Measurements from ENCODE around the gene SRSF10. TPM values are rescaled to one million over a fixed set of nuclear protein-coding genes. Genes with fewer than 3 reads are reported as not detected.
A peak's percentile ranks its signal among the peaks of the same experiment; 100 is the strongest.

The SRSF10 gene
- total RNA-seq, 2 experiments from 2014 or later, result 169 to 178 TPM

DNA sequence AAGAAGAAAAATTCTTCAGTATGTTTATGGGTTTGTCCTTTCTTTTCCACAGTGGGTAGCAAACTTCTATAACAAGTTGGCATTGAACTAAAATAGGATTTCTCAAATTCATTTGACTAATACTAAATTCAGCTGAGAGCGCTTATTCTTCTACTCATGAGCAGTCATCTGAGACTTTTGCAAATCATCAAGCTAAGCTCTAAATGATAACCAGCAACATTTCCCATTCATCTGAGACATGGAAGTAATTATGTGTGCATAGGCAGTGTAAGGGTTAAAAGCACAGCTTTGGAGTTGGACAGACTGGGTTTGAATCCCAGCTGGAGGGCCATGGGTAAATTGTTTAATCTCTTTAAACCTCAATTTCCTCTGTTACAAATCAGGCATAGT, 48.6 kb downstream of the SRSF10 start:
- H3K27ac Mint-ChIP-seq, result no peak overlapping the region
- intact Hi-C loops (cut with micrococcal nuclease), result no loop called here
- no peaks in the 10 kb centered on the region for H3K9me3 Mint-ChIP-seq
- H3K36me3 Mint-ChIP-seq (ENCODE audit: low read depth), result no peaks in the 10 kb centered on the region
- no peaks in the 10 kb centered on the region for H3K27me3 Mint-ChIP-seq (ENCODE audit: low read depth)
- CTCF ChIA-PET, result interaction anchor here (1.2 to 1.4 kb wide), 2 partner anchors 121 to 122 kb away, joined by 3 to 4 read pairs; no protein-coding TSS in a partner anchor
- H3K4me3 Mint-ChIP-seq, result no peak overlapping the region
- no peak for DNase-seq
- H3K4me1 Mint-ChIP-seq (ENCODE audit: low read depth), result no peaks in the 10 kb centered on the region

DNA sequence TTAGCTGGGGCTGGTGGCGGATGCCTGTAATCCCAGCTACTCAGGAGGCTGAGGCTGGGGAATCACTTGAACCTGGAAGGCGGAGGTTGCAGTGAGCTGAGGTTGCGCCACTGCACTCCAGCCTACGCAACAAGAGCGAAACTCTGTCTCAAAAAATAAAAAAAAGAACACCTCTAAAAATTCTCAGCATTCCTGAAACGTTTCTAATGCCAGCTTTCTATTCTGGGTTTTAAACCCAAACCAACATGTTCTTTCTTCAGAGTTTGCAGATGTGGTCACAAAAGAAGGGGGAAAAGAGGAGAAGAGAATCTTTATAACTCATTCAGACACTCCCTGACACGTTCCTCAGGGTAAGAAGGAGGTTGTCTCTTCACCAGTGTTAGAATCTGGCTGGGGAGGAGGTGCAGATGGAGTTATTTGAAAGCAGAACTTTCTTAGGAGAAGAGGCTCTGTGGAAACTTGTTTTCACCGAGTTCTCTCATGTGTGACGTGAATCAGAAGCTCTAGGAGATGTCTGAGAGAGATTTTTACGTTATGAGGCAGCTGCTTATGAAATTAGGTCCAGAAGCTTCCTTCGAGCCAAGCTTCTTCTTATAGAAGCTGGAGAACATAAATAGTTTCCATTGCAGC, 49.2 kb downstream of the SRSF10 start:
- no peaks in the 10 kb centered on the region for H3K36me3 Mint-ChIP-seq (ENCODE audit: low read depth)
- no peak for DNase-seq
- no peaks in the 10 kb centered on the region for H3K9me3 Mint-ChIP-seq
- no peak overlapping the region for H3K4me3 Mint-ChIP-seq
- no peaks in the 10 kb centered on the region for H3K4me1 Mint-ChIP-seq (ENCODE audit: low read depth)
- no peak overlapping the region for H3K27ac Mint-ChIP-seq
- CTCF ChIA-PET, result interaction anchor here (1.2 to 1.4 kb wide), 2 partner anchors 120 to 121 kb away, joined by 3 to 4 read pairs; no protein-coding TSS in a partner anchor
- intact Hi-C loops (cut with micrococcal nuclease), result no loop called here
- H3K27me3 Mint-ChIP-seq (ENCODE audit: low read depth), result no peaks in the 10 kb centered on the region

GRCh38 chr1:23930270-23930669, 49.9 kb downstream of the SRSF10 start:
- DNase-seq, result no peak
- H3K27ac Mint-ChIP-seq, result no peak overlapping the region
- H3K9me3 Mint-ChIP-seq, result no peaks in the 10 kb centered on the region
- no peak overlapping the region for H3K4me3 Mint-ChIP-seq
- H3K27me3 Mint-ChIP-seq (ENCODE audit: low read depth), result no peaks in the 10 kb centered on the region
- H3K36me3 Mint-ChIP-seq (ENCODE audit: low read depth), result no peaks in the 10 kb centered on the region
- intact Hi-C loops (cut with micrococcal nuclease), result no loop called here
- no peaks in the 10 kb centered on the region for H3K4me1 Mint-ChIP-seq (ENCODE audit: low read depth)
- CTCF ChIA-PET, result interaction anchor here (1.2 kb wide), 1 partner anchor 121 kb away, joined by 4 read pairs; no protein-coding TSS in a partner anchor

DNA sequence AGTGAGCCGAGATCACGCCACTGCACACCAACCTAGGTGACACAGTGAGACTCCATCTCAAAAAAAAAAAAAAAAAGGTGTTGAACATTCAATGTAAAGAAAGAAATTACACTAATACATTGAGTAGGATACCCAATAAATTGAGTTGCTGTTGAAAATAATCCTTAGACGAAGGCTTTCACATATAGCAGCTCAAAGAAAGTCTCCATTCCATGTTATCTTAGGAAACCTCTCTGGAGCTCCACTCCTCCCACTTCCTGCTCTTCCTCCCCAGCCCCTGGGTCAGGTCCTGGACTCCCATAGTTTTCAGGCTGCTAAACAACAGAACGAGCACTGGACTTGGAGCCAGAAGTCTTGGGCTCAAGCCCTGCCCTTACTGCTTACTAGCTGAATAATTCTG, 51.3 kb downstream of the SRSF10 start:
- DNase-seq, result no peak
- intact Hi-C loops (cut with micrococcal nuclease), result no loop called here
- no peak overlapping the region for H3K27ac Mint-ChIP-seq
- H3K4me1 Mint-ChIP-seq (ENCODE audit: low read depth), result no peaks in the 10 kb centered on the region
- no peaks in the 10 kb centered on the region for H3K27me3 Mint-ChIP-seq (ENCODE audit: low read depth)
- H3K36me3 Mint-ChIP-seq (ENCODE audit: low read depth), result no peaks in the 10 kb centered on the region
- CTCF ChIA-PET, result interaction anchor here (0.6 to 0.8 kb wide), 2 partner anchors 65 to 238 kb away, joined by 3 read pairs; no protein-coding TSS in a partner anchor
- no peaks in the 10 kb centered on the region for H3K9me3 Mint-ChIP-seq
- no peak overlapping the region for H3K4me3 Mint-ChIP-seq

- Mint-ChIP-seq H3K27ac (no peak overlapping the region), H3K36me3 (ENCODE audit: low read depth) (no peaks in the 10 kb centered on the region), H3K4me3 (no peak overlapping the region), H3K4me1 (ENCODE audit: low read depth) (no peaks in the 10 kb centered on the region), H3K27me3 (ENCODE audit: low read depth) (no peaks in the 10 kb centered on the region), H3K9me3 (no peaks in the 10 kb centered on the region)
- intact Hi-C loops (cut with micrococcal nuclease), result no loop called here
- no peak for DNase-seq
- CTCF ChIA-PET, result no interaction called here
Measured at GRCh38 chr1:23927097-23927496, 53.0 kb downstream of the SRSF10 start.

- Mint-ChIP-seq H3K4me3 (no peak overlapping the region), H3K4me1 (ENCODE audit: low read depth) (no peaks in the 10 kb centered on the region), H3K27me3 (ENCODE audit: low read depth) (no peaks in the 10 kb centered on the region), H3K27ac (no peak overlapping the region), H3K36me3 (ENCODE audit: low read depth) (no peaks in the 10 kb centered on the region), H3K9me3 (no peaks in the 10 kb centered on the region)
- no peak for DNase-seq
- CTCF ChIA-PET, result no interaction called here
- intact Hi-C loops (cut with micrococcal nuclease), result no loop called here
Measured at GRCh38 chr1:23925279-23925678, 54.8 kb downstream of the SRSF10 start.

DNA sequence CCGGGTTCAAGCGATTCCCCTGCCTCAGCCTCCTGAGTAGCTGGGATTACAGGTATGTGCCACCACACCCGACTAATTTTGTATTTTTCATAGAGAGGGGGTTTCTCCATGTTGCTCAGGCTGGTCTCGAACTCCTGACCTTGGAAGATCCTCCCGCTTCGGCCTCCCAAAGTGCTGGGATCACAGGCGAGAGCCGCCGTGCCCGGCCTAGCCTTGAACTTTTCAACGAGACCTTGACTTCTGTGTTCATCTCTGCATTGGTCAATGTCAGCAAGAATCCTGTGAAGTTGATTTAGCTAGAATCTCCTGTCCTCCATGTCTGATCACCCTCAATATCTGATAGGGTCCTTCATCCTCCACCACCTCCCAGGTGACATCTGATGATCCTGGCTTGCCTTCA, 55.5 kb downstream of the SRSF10 start:
- Mint-ChIP-seq H3K36me3 (ENCODE audit: low read depth) (no peaks in the 10 kb centered on the region), H3K27me3 (ENCODE audit: low read depth) (no peaks in the 10 kb centered on the region), H3K9me3 (no peaks in the 10 kb centered on the region), H3K4me3 (no peak overlapping the region), H3K27ac (no peak overlapping the region), H3K4me1 (ENCODE audit: low read depth) (peaks cover 2% of the 10 kb centered on the region)
- CTCF ChIA-PET, result no interaction called here
- no peak for DNase-seq
- intact Hi-C loops (cut with micrococcal nuclease), result no loop called here

- no peak for DNase-seq
- H3K4me3 Mint-ChIP-seq, result no peak overlapping the region
- no peaks in the 10 kb centered on the region for H3K27me3 Mint-ChIP-seq (ENCODE audit: low read depth)
- peaks cover 2% of the 10 kb centered on the region for H3K4me1 Mint-ChIP-seq (ENCODE audit: low read depth)
- CTCF ChIA-PET, result interaction anchor here (0.7 kb wide), 1 partner anchor 203 kb away, joined by 3 read pairs; no protein-coding TSS in a partner anchor
- intact Hi-C loops (cut with micrococcal nuclease), result no loop called here
- no peaks in the 10 kb centered on the region for H3K36me3 Mint-ChIP-seq (ENCODE audit: low read depth)
- no peaks in the 10 kb centered on the region for H3K9me3 Mint-ChIP-seq
- no peak overlapping the region for H3K27ac Mint-ChIP-seq
Measured at GRCh38 chr1:23923592-23924499, 56.3 kb downstream of the SRSF10 start.

- Mint-ChIP-seq H3K4me3 (no peak overlapping the region), H3K36me3 (ENCODE audit: low read depth) (no peaks in the 10 kb centered on the region), H3K27ac (no peak overlapping the region), H3K9me3 (no peaks in the 10 kb centered on the region), H3K27me3 (ENCODE audit: low read depth) (no peaks in the 10 kb centered on the region), H3K4me1 (ENCODE audit: low read depth) (peaks cover 2% of the 10 kb centered on the region)
- CTCF ChIA-PET, result no interaction called here
- no peak for DNase-seq
- intact Hi-C loops (cut with micrococcal nuclease), result no loop called here
Measured at GRCh38 chr1:23922321-23922943, 57.7 kb downstream of the SRSF10 start.

GRCh38 chr1:23916209-23917131, 63.7 kb downstream of the SRSF10 start:
- no peak overlapping the region for H3K4me3 Mint-ChIP-seq
- H3K9me3 Mint-ChIP-seq, result no peaks in the 10 kb centered on the region
- no peaks in the 10 kb centered on the region for H3K27me3 Mint-ChIP-seq (ENCODE audit: low read depth)
- peaks cover 19% of the 10 kb centered on the region for H3K4me1 Mint-ChIP-seq (ENCODE audit: low read depth)
- CTCF ChIA-PET, result interaction anchor here (0.6 to 2.6 kb wide), 19 partner anchors 9 to 267 kb away, joined by 3 to 31 read pairs (median 4); partner anchors contain the start of gene PITHD1
- H3K36me3 Mint-ChIP-seq (ENCODE audit: low read depth), result no peaks in the 10 kb centered on the region
- H3K27ac Mint-ChIP-seq, result no peak overlapping the region
- peak; percentile 76 for DNase-seq
- intact Hi-C loops (cut with micrococcal nuclease), result loop anchor here (1.0 to 2.0 kb wide), 3 partner anchors 48 to 144 kb away; partner anchors contain the start of gene FUCA1

- DNase-seq, result no peak
- Mint-ChIP-seq H3K4me3 (no peak overlapping the region), H3K36me3 (ENCODE audit: low read depth) (no peaks in the 10 kb centered on the region), H3K27ac (no peak overlapping the region), H3K4me1 (ENCODE audit: low read depth) (peaks cover 28% of the 10 kb centered on the region), H3K9me3 (no peaks in the 10 kb centered on the region), H3K27me3 (ENCODE audit: low read depth) (no peaks in the 10 kb centered on the region)
- intact Hi-C loops (cut with micrococcal nuclease), result no loop called here
- CTCF ChIA-PET, result interaction anchor here (0.7 to 2.6 kb wide), 5 partner anchors 105 to 145 kb away, joined by 3 to 31 read pairs (median 7); no protein-coding TSS in a partner anchor
Measured at GRCh38 chr1:23915466-23915865, 64.7 kb downstream of the SRSF10 start.
